A673 (cell line): Measurements from ENCODE around the gene SLC25A21.

Experiments
- EZH2 ChIP-seq: fragments of 200-600 bp; sonication (generic); IDR thresholded peaks from 2 replicates; pipeline ENCODE4 v1.6.1; 2017; ENCODE audit warnings: borderline replicate concordance, low read depth, mild to moderate bottlenecking, mixed read lengths, antibody characterized with exemption, low read length; ENCODE audit not compliant: poor library complexity, severe bottlenecking
- TF ChIP-seq, protein P1 (sequence below): fragments of 300-800, 200-600 bp; sonication (generic); conservative IDR thresholded peaks from 2 replicates; pipeline ENCODE4 v1.5.1; 2017; ENCODE audit warnings: low read depth, mild to moderate bottlenecking, antibody characterized with exemption, low read length, moderate library complexity, mixed read lengths

- TF ChIP-seq, protein P1, sequence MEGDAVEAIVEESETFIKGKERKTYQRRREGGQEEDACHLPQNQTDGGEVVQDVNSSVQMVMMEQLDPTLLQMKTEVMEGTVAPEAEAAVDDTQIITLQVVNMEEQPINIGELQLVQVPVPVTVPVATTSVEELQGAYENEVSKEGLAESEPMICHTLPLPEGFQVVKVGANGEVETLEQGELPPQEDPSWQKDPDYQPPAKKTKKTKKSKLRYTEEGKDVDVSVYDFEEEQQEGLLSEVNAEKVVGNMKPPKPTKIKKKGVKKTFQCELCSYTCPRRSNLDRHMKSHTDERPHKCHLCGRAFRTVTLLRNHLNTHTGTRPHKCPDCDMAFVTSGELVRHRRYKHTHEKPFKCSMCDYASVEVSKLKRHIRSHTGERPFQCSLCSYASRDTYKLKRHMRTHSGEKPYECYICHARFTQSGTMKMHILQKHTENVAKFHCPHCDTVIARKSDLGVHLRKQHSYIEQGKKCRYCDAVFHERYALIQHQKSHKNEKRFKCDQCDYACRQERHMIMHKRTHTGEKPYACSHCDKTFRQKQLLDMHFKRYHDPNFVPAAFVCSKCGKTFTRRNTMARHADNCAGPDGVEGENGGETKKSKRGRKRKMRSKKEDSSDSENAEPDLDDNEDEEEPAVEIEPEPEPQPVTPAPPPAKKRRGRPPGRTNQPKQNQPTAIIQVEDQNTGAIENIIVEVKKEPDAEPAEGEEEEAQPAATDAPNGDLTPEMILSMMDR: no peak
- TF ChIP-seq EZH2: no peak
Observed at GRCh38 chr14:36717363-36717762, 455.0 kb downstream of the SLC25A21 start.
